Mammary epithelial cell (primary cell): Measurements from ENCODE around the gene HOXA4.

Experiments
- CTCF ChIP-seq, 2 donors: IDR thresholded peaks in 1 of 2; conservative IDR thresholded peaks in 1 of 2; 2 replicates each; pipeline ENCODE4 v1.5.1; 2011 to 2012; ENCODE audit warnings: inconsistent platforms in 2 of 2, low read length in 2 of 2, mild to moderate bottlenecking in 2 of 2, control low read depth in 1 of 2, low read depth in 1 of 2; ENCODE audit not compliant: insufficient read depth in 1 of 2; ENCODE audit errors: extremely low read depth in 1 of 2
- EZH2 ChIP-seq: IDR thresholded peaks from 2 replicates; pipeline ENCODE4 v1.6.1; 2012; ENCODE audit warnings: low read length, inconsistent platforms, borderline replicate concordance

- TF ChIP-seq CTCF (conservative IDR thresholded peaks at IDR 0.05 in 1 of 2, IDR thresholded peaks at IDR 0.05 in 1 of 2; ENCODE audit: extremely low read depth in 1 of 2, insufficient read depth in 1 of 2, low read depth in 1 of 2, low read length in 2 of 2) (no peak), EZH2 (no peak)
Measured at GRCh38 chr7:27148756-27149641, 18.4 kb upstream of the HOXA4 start.
